ENCODE results near the gene LRTM2. TPM values are rescaled to one million over a fixed set of nuclear protein-coding genes. Genes with fewer than 3 reads are reported as not detected.

LRTM2 gene
- total RNA-seq, 1 experiment from 2014 or later, result not detected

DNA sequence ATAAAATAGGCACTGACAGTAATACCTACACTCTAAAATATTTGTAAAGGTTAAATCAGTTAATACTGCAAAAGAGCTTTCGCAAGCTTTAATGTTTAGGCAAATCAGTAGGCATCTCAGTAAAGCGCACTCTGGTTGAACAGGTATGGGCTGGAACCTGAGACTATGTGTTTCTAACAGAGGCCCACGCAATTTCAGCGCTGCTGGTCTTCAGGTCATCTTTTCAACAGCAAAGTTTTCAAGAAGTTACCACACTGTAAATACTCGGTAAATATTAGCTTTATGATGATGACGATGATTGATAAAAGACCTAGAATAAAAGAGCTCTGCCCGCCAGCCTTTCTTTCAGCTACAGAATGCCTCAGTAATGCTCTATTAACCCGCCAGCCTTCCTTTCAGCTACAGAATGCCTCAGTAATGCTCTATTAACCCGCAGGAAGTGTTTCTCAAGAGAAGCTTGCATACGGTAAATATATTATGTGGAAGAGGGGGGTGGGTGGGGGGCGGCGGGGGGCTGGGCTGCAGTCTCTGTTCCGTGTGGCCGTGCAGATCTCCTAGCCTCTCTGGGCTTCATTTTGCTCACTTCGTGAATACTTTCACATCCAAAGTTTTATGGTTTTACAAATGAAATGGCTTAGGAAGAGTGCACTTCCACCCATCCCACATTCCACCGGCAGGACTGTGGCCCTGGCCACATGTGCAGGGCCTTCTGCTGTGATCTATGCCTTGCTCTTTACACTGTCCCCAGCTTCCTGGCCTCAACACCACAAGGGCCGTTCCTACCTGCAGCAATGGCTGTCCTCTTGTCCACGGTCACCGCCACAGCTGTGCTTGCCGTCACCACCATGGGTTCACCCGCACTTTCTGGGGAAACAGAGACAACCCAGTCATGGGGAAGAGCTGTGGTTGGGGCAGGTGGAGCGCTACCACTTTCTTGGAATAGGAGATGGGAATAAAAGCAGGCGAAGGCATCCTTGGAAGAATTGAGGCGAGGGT, 19.9 kb downstream of the LRTM2 start:
- CTCF ChIA-PET, result no interaction called here
- intact Hi-C loops (cut with micrococcal nuclease; ENCODE audit: unreplicated experiment), result no loop called here
- peaks cover 4% of the 10 kb centered on the region; the same call in 1 of the 2 replicates for H3K4me1 ChIP-seq (ENCODE audit: control insufficient read depth, insufficient read depth, low read length)
- ATAC-seq (no peak), DNase-seq (ENCODE audit: low read depth, low spot score) (no peak)
- in situ Hi-C loops (cut with HindIII; ENCODE audit: low pct_unique_long_range_greater_than_20kb, low sequenced_read_pairs), result no loop called here
- POLR2A ChIA-PET, result no interaction called here
- no peaks in the 10 kb centered on the region for H3K36me3 ChIP-seq (ENCODE audit: control insufficient read depth, insufficient read depth, low read length)
- BruUV-seq (replicated peaks), result no TSS peak
- TF ChIP-seq, protein P1, sequence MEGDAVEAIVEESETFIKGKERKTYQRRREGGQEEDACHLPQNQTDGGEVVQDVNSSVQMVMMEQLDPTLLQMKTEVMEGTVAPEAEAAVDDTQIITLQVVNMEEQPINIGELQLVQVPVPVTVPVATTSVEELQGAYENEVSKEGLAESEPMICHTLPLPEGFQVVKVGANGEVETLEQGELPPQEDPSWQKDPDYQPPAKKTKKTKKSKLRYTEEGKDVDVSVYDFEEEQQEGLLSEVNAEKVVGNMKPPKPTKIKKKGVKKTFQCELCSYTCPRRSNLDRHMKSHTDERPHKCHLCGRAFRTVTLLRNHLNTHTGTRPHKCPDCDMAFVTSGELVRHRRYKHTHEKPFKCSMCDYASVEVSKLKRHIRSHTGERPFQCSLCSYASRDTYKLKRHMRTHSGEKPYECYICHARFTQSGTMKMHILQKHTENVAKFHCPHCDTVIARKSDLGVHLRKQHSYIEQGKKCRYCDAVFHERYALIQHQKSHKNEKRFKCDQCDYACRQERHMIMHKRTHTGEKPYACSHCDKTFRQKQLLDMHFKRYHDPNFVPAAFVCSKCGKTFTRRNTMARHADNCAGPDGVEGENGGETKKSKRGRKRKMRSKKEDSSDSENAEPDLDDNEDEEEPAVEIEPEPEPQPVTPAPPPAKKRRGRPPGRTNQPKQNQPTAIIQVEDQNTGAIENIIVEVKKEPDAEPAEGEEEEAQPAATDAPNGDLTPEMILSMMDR (IDR thresholded peaks at IDR 0.05), result no peak
- no peak for TF ChIP-seq POLR2AphosphoS5 (IDR thresholded peaks at IDR 0.05; ENCODE audit: low read depth, low read length)
- no peak for TF ChIP-seq SIN3A (IDR thresholded peaks at IDR 0.05; ENCODE audit: borderline replicate concordance, insufficient read depth, low read depth, low read length)
- no peak for TF ChIP-seq TCF7L2 (IDR thresholded peaks at IDR 0.05; ENCODE audit: low read depth, low read length)
- TF ChIP-seq, protein P2, sequence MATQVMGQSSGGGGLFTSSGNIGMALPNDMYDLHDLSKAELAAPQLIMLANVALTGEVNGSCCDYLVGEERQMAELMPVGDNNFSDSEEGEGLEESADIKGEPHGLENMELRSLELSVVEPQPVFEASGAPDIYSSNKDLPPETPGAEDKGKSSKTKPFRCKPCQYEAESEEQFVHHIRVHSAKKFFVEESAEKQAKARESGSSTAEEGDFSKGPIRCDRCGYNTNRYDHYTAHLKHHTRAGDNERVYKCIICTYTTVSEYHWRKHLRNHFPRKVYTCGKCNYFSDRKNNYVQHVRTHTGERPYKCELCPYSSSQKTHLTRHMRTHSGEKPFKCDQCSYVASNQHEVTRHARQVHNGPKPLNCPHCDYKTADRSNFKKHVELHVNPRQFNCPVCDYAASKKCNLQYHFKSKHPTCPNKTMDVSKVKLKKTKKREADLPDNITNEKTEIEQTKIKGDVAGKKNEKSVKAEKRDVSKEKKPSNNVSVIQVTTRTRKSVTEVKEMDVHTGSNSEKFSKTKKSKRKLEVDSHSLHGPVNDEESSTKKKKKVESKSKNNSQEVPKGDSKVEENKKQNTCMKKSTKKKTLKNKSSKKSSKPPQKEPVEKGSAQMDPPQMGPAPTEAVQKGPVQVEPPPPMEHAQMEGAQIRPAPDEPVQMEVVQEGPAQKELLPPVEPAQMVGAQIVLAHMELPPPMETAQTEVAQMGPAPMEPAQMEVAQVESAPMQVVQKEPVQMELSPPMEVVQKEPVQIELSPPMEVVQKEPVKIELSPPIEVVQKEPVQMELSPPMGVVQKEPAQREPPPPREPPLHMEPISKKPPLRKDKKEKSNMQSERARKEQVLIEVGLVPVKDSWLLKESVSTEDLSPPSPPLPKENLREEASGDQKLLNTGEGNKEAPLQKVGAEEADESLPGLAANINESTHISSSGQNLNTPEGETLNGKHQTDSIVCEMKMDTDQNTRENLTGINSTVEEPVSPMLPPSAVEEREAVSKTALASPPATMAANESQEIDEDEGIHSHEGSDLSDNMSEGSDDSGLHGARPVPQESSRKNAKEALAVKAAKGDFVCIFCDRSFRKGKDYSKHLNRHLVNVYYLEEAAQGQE (IDR thresholded peaks at IDR 0.05; ENCODE audit: insufficient read depth in 1 of 2, low read depth in 2 of 2, low read length in 1 of 2), result no peak
- H3K9me3 ChIP-seq (ENCODE audit: control insufficient read depth, insufficient read depth, low read depth, low read length), result no peaks in the 10 kb centered on the region
- no peak overlapping the region for H3K27ac ChIP-seq (ENCODE audit: low read length)
- no peak overlapping the region for H3K4me3 ChIP-seq (ENCODE audit: low read depth in 2 of 2, low read length in 2 of 2)
- H3K27me3 ChIP-seq (ENCODE audit: control insufficient read depth, insufficient read depth, low read length), result no peaks in the 10 kb centered on the region

DNA sequence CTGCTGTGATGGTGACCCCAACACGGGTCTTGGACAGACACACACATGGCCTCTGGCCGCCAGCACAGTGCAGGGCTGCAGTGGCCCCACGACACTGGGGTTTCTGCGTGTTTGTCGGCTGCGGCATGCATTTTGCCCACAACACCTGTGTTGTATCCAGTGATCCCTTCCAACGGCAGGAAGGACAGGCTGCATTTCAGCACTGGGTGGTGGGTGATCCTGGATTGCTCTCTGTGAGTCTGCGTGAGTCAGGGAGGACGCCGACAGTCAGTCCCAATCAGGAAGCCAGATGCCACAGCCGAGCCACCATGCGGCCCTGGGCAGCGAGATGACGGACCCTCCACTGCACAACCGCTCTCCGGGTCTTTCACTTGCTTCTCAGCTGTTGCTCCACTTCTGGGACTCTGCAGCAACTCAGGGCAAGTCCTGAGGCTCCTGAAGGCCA, 20.6 kb downstream of the LRTM2 start:
- H3K27me3 ChIP-seq (ENCODE audit: control insufficient read depth, insufficient read depth, low read length), result no peaks in the 10 kb centered on the region
- no peaks in the 10 kb centered on the region for H3K36me3 ChIP-seq (ENCODE audit: control insufficient read depth, insufficient read depth, low read length)
- in situ Hi-C loops (cut with HindIII; ENCODE audit: low pct_unique_long_range_greater_than_20kb, low sequenced_read_pairs) (no loop called here), intact Hi-C loops (cut with micrococcal nuclease; ENCODE audit: unreplicated experiment) (no loop called here)
- TF ChIP-seq, protein P1 (IDR thresholded peaks at IDR 0.05), result no peak
- TF ChIP-seq SIN3A (IDR thresholded peaks at IDR 0.05; ENCODE audit: borderline replicate concordance, insufficient read depth, low read depth, low read length) (no peak), POLR2AphosphoS5 (IDR thresholded peaks at IDR 0.05; ENCODE audit: low read depth, low read length) (no peak), TCF7L2 (IDR thresholded peaks at IDR 0.05; ENCODE audit: low read depth, low read length) (no peak)
- TF ChIP-seq, protein P2 (IDR thresholded peaks at IDR 0.05; ENCODE audit: insufficient read depth in 1 of 2, low read depth in 2 of 2, low read length in 1 of 2), result no peak
- no peak overlapping the region for H3K4me3 ChIP-seq (ENCODE audit: low read depth in 2 of 2, low read length in 2 of 2)
- ChIA-PET CTCF (no interaction called here), POLR2A (no interaction called here)
- no peak for DNase-seq (ENCODE audit: low read depth, low spot score)
- no peak overlapping the region for H3K27ac ChIP-seq (ENCODE audit: low read length)
- H3K4me1 ChIP-seq (ENCODE audit: control insufficient read depth, insufficient read depth, low read length), result peaks cover 4% of the 10 kb centered on the region; the same call in 1 of the 2 replicates
- no peak for ATAC-seq
- BruUV-seq (replicated peaks), result no TSS peak
- H3K9me3 ChIP-seq (ENCODE audit: control insufficient read depth, insufficient read depth, low read depth, low read length), result no peaks in the 10 kb centered on the region
